GM12873 (cell line): ENCODE measurements around the gene ADSL.

Experiments
- CTCF ChIP-seq: IDR thresholded peaks from 2 replicates; pipeline ENCODE4 v1.5.1; 2012; ENCODE audit warnings: low read depth, mild to moderate bottlenecking, moderate library complexity, low read length, control low read depth; ENCODE audit not compliant: insufficient read depth; ENCODE audit errors: missing control alignments

Gene ADSL

GRCh38 chr22:40399621-40400020 lies 53.3 kb downstream of the ADSL start:
- no peak for TF ChIP-seq CTCF

GRCh38 chr22:40400159-40400558 lies 53.9 kb downstream of the ADSL start:
- no peak for TF ChIP-seq CTCF

- no peak for TF ChIP-seq CTCF
These were observed 55.2 kb downstream of the ADSL start for GRCh38 chr22:40401532-40401931.

GRCh38 chr22:40401981-40402406 lies 55.7 kb downstream of the ADSL start:
- no peak for TF ChIP-seq CTCF

- TF ChIP-seq CTCF = no peak
These were observed 56.8 kb downstream of the ADSL start for GRCh38 chr22:40403141-40403540.

GRCh38 chr22:40403651-40404050 lies 57.4 kb downstream of the ADSL start:
- no peak for TF ChIP-seq CTCF

- TF ChIP-seq CTCF = no peak
These were observed 58.2 kb downstream of the ADSL start for GRCh38 chr22:40404251-40405177.
